NCI-H1092 (cell line): ENCODE results near the gene RARS1.

Source experiments
- DNase-seq: peaks from one replicate; lab custom pipeline; 2025; lab: John Stamatoyannopoulos, UW

The RARS1 gene

DNA sequence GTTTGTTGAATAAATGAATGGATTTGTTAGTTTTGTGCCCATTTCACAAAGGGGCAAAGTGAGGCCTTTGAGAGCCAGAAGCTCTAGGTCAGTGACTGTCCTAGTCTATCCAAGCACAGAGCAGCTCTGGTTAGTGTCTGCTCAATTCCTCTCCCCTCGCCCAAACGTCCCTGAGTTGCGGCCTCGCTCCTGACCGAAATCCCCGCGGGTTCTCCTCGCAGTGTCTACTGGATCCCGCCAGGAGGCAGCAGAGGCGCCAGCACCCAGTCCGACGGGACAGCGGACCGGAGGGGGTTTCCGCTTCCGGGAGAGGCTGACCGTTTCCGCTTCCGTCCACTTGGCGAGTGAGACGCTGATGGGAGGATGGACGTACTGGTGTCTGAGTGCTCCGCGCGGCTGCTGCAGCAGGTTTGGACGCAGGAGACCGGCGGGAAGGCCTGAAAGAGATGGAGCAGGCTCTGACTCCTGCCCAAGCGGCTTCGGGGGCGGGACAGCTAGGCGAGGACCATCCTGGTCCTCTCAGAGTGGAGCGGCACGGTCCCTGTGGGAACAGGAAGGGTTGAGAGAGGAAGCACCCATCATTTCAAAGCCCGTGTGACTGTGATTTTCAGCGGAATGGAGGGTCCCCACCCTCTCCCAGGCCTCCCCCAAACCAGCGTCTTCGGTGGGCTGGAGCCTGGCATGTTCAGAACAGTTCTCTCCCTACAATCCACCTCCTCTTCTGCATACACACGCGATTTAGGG, at the start of gene RARS1:
Gene RARS1 (plus strand): TSS at position 336 of the 744 bp plus-strand sequence. CDS start 28 bp downstream, at position 364.
- peak; percentile 84 for DNase-seq

GRCh38 chr5:168438349-168438748, 47.9 kb upstream of the RARS1 start:
- no peak for DNase-seq

- DNase-seq, result no peak
These were observed 42.7 kb upstream of the RARS1 start for GRCh38 chr5:168443533-168443932.

DNA sequence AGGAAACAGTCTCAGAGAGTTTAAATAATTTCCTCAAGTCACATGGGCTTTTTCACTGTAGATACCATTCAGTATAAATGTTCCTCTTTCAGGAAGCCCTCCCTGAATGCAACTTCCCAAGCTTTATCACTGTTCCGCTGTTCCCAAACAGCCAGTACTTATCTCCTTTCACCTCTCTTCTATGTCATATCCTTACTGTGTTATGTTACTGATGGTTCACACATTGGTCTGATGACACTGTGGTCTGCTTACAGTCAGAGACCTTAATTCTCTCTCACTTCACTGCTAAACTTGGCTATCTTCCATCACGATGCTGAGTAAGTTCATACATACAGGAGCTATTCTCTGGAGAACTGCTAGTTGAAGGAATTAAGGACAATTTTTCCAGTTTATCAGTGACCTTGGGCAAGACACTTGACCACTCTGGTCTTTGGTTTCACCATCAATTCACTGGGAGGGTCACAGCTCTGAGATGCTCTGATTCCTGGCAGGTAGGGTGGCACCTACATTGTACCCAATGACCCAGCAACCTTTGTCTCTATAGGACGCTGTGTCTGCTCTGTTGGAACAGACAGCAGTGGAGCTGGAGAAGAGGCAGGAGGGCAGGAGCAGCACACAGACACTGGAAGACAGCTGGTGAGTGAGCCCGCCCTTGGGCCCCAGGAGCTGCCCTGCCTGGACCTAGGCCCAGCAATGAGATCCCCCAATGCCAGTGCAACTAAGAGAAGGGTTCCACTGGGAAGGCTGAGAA, 42.1 kb upstream of the RARS1 start:
- no peak for DNase-seq

- no peak for DNase-seq
These were observed 39.2 kb upstream of the RARS1 start for GRCh38 chr5:168446983-168447619.

GRCh38 chr5:168447808-168448207, 38.5 kb upstream of the RARS1 start:
- DNase-seq, result no peak

DNA sequence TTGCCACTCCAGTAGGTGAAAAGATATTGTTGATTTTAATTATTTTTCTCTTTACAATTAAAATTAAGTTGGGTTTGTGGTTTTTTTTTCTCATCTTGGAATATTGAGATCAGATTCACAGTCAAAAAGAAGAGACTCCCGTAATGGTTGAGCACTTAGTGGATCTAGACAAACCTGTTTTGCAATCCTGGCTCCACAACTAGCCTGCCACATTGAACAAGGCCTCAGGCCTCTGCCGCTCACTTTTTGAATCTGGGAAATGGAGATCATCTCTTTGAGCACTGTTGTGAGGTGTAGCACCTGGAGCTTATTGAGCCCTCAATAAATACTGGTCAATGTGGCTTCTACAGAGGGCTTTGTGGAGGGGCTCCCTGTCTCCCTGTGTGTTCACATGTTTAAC, 37.1 kb upstream of the RARS1 start:
- no peak for DNase-seq

DNA sequence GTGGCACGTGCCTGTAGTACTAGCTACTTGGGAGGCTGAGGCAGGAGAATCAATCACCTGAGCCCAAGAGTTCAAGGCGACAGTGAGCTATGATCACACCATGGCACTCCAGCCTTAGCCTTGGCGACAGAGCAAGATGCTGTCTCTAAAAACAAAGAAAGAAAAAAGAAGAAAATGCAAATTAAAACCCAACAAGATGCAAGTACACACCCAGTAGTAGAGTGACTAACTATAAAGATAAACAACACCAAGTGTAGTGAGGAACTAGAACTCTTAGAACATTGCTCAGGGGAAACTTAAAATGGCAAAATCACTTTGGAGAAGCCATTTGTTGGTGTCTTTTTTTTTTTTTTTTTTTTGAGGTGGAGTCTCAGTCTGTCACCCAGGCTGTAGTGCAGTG, 34.7 kb upstream of the RARS1 start:
- no peak for DNase-seq

GRCh38 chr5:168455201-168455600, 31.1 kb upstream of the RARS1 start:
- no peak for DNase-seq

GRCh38 chr5:168457542-168457941, 28.7 kb upstream of the RARS1 start:
- no peak for DNase-seq

DNA sequence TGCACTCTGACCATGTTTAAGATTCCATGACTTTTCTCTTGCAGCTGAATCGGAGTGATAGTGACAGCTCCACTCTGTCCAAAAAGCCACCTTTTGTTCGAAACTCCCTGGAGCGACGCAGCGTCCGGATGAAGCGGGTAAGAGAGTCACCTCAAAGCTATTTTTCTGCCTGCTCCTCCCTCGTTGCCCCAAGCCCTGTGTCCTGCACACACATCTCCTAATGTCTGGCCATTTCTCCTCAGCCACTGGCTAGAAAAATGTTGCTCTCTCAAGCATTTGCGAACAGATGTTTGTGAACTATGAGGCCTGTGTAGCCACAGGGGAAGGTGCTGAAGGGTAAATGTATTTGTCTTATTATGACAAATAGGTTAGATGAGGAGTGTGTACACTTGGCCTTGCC, 25.7 kb upstream of the RARS1 start:
- no peak for DNase-seq

- no peak for DNase-seq
These were observed 23.2 kb upstream of the RARS1 start for GRCh38 chr5:168463081-168463480.

GRCh38 chr5:168464214-168464613, 22.1 kb upstream of the RARS1 start:
- DNase-seq, result no peak

DNA sequence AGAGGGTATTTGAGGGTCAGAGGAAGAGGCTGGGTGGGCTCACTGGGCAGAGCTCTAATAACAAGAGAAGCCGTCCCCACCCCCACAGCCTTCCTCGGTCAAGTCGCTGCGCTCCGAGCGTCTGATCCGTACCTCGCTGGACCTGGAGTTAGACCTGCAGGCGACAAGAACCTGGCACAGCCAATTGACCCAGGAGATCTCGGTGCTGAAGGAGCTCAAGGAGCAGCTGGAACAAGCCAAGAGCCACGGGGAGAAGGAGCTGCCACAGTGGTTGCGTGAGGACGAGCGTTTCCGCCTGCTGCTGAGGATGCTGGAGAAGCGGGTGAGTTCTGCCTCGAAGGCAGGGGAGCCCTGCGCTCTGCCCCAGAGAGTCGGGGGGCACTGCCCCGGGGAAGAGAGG, 21.6 kb upstream of the RARS1 start:
- no peak for DNase-seq

GRCh38 chr5:168467755-168468330, 18.4 kb upstream of the RARS1 start:
- peak; percentile 11 for DNase-seq

DNA sequence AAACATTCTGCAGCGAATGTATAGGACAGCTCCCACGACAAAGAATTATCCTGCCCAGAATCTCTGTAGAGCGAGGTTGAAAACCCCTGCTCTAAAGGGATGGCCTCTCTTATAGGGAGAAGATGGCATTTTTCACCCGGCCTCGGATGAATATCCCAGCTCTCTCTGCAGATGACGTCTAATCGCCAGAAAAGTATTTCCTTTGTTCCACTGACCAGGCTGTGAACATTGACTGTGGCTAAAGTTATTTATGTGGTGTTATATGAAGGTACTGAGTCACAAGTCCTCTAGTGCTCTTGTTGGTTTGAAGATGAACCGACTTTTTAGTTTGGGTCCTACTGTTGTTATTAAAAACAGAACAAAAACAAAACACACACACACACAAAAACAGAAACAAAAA, 17.4 kb upstream of the RARS1 start:
- DNase-seq, result no peak

DNA sequence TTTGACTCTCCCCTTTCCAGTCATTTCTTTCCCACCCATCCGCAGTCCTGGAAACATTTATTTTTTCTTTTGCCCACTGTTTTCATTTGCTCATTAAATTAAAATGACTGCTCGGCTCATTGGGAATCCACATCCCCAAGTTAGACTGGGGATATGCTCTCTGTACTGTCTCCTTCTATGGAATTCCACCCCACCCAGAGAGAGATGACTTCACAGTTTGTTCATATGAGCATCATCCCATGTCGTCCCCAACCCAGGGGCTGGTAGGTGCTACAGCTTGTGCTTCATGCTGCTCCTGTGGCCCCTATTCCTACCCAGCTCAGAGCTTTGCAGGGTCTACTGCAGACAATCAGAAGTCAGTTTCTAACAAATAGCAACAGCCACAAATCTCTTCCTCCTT, 16.5 kb upstream of the RARS1 start:
- DNase-seq, result no peak

DNA sequence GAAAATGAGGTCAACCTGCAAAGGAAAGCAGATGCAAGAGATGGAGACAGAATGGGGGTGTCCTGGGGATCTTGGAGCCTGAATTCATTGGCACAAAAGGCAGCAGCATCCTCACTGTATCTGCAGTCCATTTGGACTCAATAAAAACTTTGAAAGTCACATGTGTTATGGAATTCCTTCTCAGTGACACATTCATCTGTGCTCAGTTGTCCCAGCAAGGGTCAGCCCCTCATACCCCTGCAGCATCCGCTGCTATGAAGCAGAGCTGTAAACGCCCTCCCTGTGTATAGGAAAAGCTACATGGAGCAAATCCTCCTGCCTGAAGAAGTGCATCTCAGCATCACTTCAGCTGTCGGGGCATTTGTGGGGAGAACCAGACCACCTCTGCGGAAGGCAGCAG, 14.5 kb upstream of the RARS1 start:
- no peak for DNase-seq

DNA sequence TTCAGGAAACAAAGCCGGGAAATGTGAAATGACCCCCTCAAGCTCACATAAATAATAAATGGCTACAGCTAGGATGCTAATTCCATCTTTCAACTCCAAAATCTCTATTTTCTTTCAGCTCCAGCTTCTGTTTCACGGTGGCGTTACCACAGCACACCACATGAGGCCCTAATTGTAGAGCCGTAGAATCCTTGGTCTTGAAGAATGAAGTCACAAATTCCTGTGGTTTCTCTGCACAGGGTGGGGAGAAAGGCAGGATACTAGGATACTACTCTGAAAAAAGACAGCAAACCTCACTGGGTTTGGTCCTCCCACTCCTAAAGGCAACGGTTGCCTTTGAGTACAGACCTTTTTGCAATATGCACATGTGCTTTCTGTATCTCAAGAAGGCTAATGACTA, 13.9 kb upstream of the RARS1 start:
- DNase-seq, result no peak

- DNase-seq, result no peak
These were observed 12.0 kb upstream of the RARS1 start for GRCh38 chr5:168474319-168474718.

- DNase-seq, result no peak
These were observed 9.2 kb upstream of the RARS1 start for GRCh38 chr5:168477060-168477459.

- DNase-seq, result no peak
These were observed 7.1 kb upstream of the RARS1 start for GRCh38 chr5:168479166-168479565.

GRCh38 chr5:168480601-168481000, 5.7 kb upstream of the RARS1 start:
- no peak for DNase-seq
